Inflammatory macrophage treated with lipopolysaccharide for 4 hours (primary cell): ENCODE data around the gene PAM16.

ENCODE experiments used
- DNase-seq: peaks from one replicate; pipeline ENCODE4 v3.0.0-alpha.2; 2020

PAM16 gene

DNA sequence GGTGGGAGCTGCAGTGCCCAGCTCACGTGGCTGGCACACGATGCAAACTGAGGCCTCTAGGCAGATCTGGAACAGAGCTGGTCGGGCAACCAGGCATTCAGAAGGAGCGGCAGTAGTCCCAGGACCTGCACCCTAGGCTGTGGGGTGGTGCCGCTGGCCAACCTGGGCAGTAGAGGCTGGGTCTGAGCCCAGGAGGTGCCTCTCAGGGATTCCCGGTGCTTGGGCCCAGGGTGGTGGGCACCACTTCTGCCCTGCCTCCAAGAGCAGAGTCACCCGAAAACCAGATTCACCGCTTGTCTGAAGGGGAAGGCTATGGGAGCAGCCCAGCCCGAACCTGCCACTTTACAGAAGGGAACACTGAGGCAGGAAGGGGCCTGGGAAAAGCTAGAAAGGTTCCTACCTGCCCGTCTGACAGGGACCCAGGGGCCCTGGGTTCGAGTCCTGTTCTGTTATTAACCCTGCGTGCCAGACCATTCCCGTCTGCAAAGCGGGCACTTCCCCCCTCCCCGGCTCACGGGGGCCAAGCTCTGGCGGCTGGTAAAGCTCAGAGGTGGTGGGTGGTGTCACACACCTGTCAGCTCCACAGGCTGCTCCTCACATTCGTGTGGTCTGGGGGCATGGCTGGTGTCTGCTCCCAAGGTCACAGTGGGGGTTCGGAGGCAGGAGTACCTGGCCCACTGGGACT is 18.4 kb downstream of the PAM16 start:
- no peak for DNase-seq

DNA sequence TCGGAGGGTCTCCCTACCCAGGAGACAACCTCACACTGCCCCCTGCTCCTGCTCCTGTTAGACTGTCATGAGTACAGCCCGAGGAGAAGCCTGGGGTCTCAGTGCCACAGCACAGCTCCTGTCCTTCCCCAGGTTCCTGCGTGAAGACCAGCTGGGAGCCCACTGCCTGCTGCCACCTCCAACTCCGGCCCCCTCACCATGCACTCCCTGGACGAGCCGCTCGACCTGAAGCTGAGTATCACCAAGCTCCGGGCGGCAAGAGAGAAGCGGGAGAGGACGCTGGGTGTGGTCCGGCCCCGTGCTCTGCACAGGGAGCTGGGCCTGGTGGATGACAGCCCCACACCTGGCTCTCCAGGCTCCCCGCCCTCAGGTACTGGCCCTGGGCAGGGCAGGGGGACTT is 19.0 kb downstream of the PAM16 start:
- no peak for DNase-seq

DNA sequence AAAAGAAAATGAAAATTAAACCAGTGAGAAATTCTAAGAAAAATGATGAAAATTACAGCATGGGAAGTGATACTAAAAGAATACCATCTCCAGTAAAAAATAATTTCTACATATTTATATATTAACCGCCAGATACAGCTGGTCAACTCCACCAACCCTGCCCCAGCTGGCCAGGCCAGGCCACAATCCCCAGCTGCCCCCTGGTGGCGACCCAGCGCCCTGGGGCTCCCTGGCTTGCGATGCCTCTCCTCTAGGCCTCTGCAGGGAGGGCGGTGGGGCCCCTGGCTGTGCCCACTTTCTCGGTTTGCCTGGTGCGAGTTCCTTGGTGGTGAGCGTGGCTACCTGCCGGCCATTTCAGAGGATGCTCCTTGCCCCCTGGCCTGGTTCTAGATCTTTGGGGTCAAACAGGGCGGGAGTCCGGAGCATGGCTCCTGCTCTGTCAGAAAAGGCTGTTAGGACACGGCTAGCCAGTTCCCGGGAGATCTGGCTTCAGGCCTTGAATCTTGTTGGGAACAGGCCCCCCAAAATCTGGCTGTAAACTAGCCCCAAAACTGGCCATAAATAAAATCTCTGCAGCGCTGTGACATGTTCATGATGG is 20.7 kb downstream of the PAM16 start:
- DNase-seq, result peak; percentile 71

DNA sequence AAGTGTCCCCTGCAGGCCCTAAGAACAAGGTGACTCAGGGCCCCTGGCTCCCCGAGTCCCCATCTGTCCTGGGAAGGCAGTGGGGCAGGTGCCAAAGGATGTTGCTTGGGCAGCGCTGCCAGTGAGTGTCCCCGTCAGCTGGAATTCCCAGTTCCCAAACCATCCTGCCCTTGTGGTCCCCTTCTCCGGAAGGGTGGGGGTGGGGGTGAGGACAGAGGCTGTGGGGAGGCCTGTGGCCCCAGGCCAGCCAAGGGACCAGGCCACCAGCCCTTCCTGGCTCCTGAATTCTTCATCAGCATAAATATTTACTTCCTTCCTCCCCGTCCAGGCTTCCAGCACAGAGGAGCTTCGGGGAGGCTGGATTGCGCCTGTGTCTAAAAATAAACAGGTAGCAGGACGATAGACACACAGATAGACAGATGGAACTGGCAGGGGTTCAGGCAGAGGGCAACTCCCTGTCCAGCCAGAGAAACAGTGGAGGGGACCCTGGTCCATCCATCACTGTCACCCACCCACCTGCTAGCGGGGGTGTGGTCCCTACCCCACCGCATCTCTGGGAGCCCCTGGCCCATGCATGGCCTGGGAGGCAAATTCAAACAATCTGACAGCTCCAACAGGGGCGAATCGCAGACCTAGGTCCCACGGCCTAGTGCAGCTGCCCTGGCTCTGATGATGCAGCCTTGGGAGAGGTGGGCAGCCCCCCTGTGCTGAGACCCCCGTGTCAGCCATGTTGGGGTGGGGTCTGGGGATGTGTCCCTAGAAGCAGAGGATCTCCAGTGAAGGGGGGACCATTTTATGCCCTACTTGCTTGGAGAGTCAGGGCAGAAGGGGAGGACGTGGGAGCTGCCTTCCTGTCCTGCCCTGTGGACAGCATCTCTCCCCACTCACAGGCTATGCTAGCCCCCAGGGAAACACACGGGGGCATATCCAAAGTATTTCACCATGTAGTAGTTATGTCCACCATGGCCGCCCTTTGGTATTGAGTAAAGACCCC is 22.0 kb downstream of the PAM16 start:
- no peak for DNase-seq

DNA sequence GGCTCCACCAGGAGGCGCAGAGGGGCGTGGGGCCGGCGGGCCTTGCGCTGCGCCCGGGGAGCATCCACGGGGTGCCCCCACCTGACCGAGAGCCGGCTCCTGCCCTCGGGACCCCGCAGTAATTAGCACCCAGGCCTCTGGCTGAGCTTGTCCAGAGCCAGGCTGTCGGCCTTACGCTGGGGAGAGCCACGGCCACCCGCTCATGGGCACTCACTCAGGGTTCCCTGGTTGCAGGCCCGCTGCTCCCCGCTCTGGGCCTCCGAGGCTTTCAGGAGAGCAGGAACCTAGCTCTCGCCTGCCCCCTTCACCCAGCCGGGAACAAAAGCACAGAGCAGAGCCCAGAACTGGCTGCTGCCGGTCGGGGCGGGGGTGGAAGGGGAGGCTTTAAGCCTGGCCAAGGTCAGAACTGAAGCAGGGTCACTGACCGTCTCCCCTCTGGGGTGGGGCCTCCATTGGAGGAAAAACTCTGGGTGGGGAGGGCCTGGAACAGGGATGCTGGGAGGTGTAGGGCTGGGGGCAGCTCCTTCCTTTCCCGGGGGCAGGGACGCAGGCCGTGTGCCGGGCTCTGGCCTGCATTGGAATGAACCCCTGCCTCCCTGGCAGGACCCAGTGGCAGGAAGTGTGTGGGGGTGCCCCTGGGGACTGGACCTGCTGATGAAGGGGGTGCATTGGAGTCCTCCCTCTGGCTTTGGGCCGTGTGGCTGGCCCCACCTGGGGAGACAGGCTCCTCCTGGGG is 22.9 kb downstream of the PAM16 start:
- peak; percentile 70 for DNase-seq

DNA sequence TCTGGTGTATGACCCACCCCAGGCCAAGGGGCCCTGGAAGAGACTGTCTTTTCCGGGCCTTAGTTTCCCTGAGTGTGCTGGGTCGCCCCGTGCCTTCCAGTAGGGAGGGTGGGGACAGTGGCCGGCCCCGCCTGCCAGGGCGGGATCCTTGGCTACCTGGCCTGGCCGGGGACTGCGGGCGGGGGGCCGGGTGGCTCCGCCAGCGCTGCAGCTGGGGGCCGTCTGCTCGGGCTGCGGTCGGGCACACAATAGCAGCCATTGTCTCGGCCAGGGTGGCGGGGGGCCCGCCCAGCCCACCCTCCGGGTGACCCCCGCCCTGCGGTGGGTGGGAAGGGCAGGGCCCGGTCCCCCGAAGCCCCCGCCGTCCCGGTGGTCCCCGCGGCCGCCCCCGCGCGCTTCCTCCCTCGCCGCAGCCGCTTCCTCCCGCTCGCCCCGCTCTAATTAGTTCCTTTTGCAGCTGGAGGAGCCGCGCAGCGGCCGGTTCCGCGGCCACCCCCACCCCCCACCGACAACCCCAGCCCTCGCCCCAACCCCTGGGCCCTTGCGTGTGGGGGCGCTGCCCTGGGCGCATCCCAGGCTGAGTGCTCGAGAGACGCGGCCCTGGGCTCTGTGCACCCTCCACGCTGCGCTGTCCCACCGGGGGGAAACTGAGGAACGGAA is 23.6 kb downstream of the PAM16 start:
- no peak for DNase-seq

DNA sequence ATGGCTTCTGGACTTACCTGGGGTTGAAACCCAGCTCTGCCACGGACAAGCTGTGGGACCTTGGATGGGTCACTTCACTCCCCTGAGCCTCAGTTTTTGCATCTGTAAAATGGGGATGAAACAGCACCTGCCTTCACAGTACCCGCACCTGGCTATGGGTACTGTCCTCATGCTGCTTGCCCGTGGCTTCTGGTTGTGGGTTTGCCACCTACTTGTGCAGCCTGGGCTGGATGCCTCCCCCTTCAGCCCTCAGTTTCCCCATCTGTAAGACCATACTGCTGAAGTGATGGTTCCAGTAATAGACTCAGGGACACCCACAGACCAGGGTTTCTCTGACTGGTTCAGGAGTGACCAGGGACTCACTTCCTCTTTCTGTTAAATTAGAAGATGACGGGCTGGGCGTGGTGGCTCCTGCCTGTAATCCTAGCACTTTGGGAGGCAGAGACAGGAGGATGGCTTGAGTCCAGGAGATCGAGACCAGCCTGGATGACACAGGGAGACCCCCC is 25.8 kb downstream of the PAM16 start:
- DNase-seq, result peak; percentile 90

DNA sequence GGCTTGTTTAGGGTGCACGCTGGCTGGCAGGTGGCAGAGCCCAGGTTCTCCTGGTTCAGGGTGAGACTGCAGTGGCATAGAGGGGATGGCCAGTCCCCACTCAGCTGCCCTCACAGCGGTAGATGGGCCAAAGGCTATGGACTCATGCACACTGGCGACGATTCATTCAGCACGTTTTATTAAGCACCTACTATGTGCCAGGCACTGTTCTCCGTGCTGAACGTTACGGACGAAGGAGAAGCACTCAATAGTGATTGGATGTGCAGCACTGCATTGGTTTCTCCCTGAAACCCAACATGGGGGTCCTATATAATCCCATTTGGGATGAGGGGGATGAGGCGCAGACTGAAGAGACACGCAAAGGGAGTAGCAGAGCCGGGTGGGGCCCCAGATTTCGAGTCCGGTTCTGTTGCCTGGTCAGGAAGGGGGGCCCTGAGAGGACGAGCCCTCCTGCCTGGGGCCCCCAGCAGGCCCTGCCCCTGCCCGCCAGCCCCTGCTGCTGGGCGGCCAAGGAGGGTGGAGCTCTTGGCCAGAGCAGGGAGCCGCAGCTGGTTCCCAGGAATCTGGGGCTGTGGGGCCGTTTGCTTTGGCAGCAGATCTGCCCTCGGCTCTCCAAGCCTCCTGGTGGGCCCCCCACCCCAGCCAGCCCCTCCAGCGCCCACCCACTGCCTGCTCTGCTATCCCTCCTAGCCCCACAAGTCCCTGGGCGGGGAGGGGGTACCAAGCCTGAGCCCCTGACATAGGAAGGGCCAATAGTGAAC is 26.4 kb downstream of the PAM16 start:
- DNase-seq, result no peak

DNA sequence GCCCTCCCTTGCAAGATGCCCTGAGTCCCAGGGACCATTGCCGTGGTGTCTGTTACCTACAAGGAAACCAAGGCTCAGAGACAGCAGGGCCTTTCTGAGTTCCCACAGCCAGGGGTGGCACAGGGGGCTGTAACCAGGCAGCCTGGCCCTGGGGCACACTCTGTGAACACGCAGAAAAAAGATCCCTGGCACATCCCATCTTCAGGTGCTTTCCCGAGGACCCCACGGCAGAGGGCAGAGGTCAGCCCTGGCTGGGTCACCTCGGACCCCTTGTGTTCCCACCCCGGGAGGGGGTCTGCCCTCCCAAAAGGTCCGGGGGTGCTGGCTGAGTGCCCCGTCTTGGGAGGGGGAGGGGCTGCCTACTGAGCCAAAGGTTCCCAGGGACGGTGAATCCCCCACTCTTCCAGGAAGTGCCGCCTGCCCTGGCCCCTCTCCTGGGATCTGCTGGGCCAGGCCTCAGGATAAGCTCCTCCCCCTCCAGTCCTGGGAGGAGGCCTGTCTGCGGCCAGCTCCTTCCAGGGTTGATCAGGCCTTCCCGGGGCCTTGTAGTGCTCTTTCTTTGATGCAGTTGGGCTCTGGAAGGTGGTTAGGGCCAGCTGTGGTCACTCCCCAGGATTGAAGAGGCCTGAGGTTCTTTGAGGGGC is 27.2 kb downstream of the PAM16 start:
- DNase-seq, result no peak

DNA sequence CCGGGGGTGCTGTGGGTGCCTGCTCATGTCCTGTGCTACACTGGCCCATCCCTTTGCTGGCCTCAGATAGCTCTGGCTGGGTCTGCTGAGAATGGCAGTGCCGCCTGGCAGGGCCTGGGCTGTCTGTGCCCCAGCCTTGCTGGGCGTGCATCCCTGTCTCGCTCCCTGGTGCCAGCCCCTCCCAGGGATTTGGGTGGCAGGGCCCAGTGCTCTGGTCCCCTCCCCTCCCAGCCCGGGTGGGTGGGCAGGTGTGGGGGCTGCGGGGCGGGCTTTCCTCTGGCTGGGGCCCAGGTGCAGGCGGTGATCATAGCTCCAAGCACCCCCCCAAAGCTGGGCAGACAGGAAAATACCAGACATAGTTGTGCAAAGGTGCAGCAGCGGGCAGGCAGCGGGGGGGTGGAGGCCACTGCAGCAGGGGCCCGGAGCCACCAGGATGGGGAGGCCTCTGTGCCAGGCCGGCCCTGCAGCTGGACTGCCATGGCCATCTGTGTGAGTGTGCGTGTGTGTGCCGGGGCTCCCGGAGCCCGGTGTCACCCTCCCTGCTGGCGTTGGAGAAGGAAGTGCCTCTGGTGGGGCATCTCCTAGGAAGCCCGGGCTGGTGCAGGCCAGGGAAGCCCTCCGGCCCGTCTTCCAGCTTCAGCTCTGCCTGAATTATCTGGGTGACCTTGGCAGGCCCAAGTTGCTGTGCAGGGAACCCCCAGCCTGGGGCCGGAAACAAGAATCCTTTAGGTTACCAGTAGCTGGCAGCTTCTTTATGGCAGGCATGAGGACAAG is 27.9 kb downstream of the PAM16 start:
- no peak for DNase-seq

DNA sequence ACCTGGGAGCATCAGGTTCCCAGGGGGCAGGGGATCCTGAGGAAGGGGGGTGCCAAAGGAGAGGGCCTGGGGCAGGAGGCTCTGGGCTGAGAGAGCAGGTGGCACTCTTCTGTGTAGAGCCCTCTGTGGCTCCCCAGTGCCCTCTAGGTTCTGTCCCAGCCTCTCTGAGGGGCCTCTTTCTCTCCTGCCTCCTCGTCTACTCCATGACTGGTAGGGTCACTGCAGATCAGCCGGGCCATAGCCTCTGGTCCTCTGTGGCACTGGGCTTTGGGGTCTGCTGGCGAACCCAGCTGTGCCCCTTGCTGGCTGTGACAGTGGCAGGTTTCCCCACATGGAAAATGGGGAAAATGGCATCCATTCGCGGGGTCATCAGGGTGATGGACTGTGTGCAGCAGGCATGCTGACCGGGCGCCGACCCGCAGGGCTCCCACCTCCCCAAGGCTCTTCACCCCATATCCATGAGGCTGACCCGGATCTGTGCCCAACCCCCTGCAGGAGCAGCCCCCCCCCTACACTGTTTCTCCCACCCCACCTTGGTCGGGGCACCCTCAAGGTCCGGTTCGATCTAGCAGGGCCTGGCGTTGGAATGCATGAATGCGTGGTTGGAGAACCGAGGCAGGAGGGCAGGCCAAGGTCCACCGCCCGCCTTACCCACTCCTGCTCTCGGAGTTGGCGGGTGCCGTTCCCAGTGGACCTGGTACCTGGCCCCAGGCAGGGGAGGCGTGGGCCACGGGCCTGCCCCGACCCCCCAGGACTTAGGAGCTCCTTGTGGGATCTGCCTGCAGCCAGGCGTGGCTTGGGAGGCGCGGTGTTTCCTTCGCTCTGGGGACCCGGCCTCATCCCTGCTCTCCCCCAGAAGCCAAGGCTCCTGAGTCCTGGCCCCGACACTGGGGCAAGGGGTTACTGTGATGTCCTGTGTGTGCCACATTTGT is 28.7 kb downstream of the PAM16 start:
- DNase-seq, result no peak

DNA sequence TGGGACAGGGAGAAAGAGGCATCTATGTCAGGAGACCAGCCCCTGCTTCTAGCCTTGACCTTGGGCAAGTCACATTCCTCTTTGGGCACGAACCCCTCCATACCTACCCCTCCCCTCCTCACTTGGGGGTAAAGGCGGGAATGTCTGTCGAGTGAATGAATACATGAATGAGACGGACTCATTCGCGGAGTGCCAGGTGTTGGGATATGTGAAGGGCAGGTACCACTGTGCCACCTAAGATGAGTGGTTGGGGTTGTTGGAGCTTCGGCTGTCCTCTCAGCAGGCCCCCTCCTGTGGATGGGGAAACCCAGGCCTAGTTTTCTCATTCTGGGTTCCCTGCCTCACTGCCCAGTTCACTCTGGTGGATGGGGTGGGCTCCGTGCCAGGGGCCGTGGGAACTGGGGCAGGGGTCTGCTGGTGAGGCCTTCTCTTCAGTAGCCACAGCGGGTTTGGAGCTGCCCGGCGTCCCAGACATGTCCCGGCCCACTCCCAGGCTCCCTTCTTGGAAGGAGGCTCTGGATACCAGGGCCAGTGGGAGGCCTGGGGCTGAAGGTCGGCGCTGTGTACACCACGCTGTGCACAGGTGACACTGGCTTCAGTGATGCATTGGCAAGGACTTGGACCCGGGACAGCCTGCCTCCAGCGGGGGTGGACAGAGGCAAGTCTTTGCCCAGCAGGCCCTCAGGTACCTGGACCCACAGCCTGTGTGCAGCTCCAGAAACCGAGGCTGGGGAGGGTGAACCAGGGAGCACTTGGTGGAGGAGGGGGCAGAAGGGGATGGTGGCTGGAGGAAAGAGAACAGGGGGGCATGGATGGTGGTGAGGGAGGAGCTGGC is 29.6 kb downstream of the PAM16 start:
- no peak for DNase-seq

DNA sequence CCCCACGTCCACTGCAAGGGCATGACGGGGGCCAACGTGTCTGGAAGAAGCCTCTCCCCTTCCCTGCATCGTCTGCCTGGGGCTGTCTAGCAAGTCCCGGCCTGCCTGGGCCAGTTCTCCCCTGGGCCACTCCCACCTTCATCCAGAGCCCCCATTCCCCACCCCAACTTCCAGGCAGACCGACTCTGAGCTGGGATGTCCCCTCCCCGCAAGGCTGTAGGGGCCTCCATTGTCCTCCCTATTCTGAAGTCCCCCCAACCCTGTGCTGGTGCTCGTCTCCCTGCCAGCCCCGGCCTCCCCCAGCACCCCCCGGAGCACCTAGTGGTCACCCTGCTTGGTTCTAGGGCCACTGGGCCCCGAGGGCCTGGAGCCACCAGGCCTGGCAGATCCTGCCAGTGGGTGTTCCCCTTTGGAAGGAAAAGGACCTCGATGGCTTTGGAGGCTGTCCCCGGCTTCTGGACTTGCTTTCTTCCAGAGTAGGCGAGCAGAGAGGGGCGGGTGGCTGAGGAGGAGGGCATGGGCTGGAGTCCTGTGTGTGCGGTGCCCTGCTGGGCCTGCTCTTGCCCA is 30.5 kb downstream of the PAM16 start:
- DNase-seq, result no peak

DNA sequence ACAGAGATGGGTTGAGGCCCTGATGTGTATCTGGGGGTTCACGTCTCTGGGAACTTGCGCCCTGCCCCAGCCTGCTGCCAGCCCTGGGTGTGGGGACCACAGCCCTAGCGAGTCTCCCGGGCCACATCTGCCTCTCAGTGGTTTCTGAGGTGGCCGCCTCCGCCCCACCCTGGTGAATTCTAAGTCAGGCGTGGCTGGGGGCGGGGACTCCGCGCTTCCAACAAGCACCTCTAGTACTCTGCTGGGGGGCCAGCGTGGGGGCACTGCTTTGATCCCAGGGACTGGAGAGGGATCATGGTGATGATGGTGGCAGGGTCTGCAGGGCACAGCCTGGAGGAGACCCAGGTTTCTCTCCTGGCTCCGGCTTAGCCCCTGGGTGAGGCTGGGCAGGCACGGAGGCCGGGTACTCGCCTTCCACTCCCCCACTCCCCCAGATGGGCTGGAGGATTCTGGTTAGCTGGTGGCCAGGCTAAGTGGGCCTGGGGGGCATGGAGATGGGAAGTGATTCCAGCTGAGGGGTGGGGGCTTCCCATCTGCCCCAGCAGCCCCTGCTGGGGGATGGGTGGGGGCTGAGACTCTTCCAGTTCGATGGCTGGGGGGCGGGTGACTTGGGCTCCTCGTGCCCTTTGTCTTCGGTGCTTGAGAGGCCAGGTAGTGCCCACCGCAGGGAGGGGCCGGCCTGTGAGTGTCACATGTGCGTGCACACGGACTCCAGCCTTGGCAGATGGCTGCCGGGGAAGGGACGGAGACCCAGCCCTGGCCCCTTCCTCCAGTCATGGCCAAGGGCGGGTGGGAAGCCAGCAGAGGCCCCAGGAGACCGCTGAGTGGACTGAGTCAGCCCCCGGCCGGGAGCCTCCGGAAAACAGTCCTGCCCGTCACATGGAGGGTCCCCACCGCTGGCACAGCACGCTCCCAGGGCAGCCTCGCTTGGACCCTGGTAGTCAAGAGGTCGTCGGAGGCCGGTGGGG is 31.4 kb downstream of the PAM16 start:
- DNase-seq, result no peak

DNA sequence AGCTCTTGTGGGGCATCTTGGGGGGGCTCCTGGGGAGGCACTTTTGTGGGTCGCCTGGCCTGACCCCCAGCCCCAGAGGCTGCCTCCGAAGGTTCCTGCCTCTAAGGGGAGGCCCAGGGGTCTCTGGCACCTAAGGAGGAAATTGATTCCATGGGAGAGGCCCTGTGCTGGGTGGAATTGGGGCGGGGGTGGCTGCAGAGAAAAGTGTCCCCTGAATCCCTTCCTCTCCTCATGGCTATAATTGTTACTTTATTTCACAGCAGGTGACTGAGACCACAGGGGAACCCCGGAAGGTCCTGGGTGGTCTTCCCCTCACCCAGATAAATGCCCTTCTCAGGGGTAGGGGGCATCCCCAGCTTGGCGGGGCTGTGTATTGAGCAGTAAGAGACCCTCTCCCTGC is 32.2 kb downstream of the PAM16 start:
- no peak for DNase-seq

DNA sequence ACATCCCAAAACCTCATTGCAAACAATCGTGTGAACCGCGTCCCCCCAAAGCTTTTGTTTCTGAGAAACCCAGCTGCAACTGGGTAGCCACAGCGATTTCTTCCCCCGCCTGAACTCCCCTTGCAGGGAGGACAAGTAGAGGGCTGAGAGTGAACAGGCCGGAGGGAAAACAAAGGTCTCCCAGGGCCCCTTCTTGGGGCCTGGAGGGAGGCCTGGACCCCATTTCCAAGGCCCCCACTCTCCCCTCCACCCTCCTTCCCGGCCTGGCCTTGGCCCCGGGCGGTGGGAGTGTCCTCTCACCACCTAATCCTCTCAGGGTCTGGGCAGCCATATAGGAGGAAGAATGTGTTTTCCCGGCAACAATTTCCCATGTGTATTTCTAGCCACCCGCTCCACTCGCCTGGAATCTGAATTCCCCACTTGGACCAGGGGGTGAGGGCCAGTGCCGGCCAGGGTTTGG is 32.6 kb downstream of the PAM16 start:
- no peak for DNase-seq
